Activated CD8-positive, alpha-beta memory T cell treated with anti-CD3 and anti-CD28 coated beads, Interleukin-2, amount 50 U/mL, for 1 hour (primary cell): Measurements from ENCODE around the gene LMBR1.
A peak's percentile ranks its signal among the peaks of the same experiment; 100 is the strongest.
"Not testable (repeated sequence)": the region's sequence is repeated elsewhere in the genome, so short reads cannot be mapped to it uniquely, and the experiment has no call there.

Experiments used
- DNase-seq: peaks from one replicate; pipeline ENCODE4 v3.0.0-alpha.2; 2020; ENCODE audit errors: extremely low read depth

The LMBR1 gene, protein sequence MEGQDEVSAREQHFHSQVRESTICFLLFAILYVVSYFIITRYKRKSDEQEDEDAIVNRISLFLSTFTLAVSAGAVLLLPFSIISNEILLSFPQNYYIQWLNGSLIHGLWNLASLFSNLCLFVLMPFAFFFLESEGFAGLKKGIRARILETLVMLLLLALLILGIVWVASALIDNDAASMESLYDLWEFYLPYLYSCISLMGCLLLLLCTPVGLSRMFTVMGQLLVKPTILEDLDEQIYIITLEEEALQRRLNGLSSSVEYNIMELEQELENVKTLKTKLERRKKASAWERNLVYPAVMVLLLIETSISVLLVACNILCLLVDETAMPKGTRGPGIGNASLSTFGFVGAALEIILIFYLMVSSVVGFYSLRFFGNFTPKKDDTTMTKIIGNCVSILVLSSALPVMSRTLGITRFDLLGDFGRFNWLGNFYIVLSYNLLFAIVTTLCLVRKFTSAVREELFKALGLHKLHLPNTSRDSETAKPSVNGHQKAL

DNA sequence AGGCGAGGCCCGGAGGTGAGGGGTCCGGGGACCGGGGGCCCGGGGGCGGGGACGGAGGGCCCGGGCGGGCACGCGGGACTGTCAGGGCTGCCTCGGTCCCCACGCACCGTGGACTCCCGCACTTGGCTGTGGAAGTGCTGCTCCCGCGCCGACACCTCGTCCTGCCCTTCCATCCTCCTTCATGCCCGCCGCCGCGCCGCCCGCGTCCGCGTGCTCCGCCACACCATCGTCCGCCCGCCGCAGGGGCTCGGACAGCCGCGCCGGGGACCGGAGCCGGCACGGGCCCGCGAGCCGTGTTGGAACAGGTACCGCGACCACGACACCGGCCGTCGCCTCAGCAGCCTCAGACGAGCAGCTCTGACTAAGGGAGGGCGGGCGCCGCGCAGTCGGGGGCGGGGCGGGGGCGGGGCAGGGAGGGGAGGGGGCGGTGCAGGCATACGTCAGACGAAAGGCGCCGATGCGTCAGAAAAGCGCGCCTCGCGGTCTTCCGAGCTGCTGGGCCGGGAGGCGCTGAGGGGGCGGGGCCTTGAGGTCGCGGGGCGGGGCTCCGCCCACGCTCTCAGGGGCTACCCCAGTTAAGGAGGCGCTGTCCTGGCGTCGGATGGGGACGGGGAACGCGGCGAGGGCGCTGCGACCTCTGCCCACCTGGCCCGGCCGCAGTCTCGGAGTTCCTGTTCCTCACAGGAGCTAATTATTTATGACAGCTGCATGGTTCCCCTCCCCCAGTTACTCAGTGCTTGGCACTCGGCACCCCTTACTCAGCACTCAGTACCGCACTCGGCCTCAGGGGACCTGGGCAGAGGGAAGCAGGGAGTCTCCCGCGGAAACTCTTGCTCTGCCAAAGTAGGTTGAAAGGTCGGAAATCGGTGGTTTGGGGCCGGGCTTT, at the start of gene LMBR1:
TSS of gene LMBR1 (minus strand) at position 363 of the 886 bp plus-strand sequence. CDS start at position 173, 190 bp downstream.
- DNase-seq, result peak; percentile 81

GRCh38 chr7:156942708-156943090, 49.7 kb upstream of the LMBR1 start:
- DNase-seq, result no peak

- DNase-seq, result no peak
These were observed 48.6 kb upstream of the LMBR1 start for GRCh38 chr7:156941393-156942182.

- no peak for DNase-seq
These were observed 47.6 kb upstream of the LMBR1 start for GRCh38 chr7:156940421-156941122.

DNA sequence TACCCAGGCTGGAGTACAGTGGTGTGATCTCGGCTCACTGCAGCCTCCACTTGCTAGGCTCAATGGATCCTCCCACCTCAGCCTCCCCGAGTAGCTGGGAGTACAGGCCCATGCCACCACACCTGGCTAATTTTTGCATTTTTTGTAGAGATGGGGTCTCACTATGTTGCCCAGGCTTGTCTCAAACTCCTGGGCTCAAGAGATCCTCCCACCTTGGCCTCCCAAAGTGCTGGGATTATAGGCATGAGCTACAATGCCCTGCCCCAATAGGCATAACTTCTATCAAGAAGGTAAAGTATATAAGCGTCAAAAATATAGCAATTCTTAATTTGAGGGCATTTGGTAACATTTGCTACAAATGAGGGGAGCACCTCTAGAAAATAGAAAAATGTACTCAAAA, 43.8 kb upstream of the LMBR1 start:
- DNase-seq, result not testable (repeated sequence)

GRCh38 chr7:156935250-156935649, 42.3 kb upstream of the LMBR1 start:
- DNase-seq, result no peak

GRCh38 chr7:156932006-156932405, 39.0 kb upstream of the LMBR1 start:
- DNase-seq, result no peak

- no peak for DNase-seq
These were observed 37.0 kb upstream of the LMBR1 start for GRCh38 chr7:156929789-156930539.

- no peak for DNase-seq
These were observed 35.4 kb upstream of the LMBR1 start for GRCh38 chr7:156928406-156928747.

DNA sequence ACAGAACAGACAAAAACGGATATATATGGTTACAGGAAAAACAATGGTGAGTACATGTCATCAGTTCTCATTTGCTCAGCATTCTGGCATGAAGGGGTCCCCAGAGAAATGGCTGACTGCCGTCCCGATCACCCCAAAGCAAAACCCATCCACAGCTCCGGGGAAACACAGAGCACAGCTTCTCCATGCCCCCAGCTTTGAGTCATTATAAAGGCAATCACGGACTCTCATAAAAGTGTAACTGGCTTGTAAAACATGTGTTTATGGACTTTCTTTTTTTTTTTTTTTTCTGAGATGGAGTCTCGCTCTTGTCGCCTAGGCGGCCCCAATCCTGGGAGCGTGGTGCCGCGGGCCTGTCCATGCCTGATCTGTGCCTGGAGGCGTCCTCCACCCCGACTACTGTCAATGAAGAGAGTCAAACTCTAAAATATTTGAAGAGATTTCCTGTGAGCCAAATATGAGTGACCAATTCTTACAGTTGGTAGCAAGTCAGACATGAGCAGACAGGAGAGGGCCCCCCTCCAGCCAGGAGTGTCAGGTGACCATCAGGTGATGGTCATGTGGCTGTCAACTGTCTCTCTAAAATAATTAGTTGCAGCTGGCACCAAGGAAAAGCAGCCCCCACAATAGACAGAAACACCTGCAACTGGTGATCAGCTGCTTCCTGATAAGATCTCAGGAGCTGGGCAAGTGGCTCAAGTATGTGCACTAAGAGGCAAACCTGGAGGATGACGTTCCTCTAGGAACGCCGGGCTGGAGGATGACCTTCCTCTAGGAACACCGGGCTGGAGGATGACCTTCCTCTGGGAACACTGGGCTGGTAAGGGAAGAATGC, 34.8 kb upstream of the LMBR1 start:
- no peak for DNase-seq

GRCh38 chr7:156925821-156926220, 32.8 kb upstream of the LMBR1 start:
- DNase-seq, result not testable (repeated sequence)

- DNase-seq, result not testable (repeated sequence)
These were observed 29.3 kb upstream of the LMBR1 start for GRCh38 chr7:156922304-156922703.

DNA sequence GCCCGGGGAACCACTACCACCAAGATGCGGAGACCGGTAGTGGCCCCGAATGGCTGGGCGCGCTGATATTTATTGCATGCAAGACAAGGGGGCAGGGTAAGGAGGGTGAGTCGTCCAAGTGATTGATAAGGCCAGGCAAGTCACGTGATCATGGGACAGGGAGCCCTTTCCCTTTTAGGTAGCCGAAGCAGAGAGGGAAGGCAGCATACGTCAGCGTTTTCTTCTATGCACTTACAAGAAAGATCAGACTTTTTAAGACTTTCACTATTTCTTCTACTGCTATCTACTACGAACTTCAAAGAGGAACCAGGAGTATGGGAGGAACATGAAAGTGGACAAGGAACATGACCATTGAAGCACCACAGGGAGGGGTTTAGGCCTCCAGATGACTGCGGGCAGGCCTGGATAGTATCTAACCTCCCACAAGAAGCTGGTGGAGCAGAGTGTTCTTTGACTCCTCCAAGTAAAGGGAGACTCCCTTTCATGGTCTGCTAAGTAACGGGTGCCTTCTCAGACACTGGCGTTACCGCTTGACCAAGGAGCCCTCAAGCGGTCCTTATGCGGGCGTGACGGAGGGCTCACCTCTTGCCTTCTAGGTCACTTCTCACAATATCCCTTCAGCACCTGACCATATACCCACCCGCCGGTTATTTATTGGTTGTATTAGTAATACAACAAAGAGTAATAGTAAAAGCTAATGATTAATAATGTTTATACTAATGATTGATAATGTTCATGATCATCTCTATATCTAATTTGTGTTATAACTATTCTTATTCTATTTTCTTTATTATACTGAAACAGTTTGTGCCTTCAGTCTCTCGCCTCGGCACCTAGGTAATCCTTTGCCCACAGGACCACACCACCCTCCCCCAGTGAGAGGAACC, 27.7 kb upstream of the LMBR1 start:
- DNase-seq, result not testable (repeated sequence)

DNA sequence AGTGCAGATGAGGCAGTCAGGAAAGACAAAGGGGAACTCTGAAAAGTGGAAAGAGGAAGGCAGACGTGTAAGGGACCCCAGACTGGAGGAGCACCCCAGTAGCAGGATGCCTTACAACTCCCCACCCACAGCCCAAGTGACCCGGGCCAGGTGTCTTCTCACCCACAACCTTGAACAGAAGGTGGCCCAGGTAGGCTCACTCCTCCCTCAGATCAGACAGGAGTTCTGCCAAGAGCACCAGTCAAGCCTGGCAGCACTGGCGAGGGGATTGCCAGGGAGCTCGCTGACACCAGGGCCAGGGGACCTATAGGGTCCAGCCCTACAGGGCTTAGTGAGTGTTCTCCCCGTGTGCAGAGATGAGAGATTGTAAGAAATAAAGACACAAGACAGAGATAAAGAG, 27.1 kb upstream of the LMBR1 start:
- no peak for DNase-seq

DNA sequence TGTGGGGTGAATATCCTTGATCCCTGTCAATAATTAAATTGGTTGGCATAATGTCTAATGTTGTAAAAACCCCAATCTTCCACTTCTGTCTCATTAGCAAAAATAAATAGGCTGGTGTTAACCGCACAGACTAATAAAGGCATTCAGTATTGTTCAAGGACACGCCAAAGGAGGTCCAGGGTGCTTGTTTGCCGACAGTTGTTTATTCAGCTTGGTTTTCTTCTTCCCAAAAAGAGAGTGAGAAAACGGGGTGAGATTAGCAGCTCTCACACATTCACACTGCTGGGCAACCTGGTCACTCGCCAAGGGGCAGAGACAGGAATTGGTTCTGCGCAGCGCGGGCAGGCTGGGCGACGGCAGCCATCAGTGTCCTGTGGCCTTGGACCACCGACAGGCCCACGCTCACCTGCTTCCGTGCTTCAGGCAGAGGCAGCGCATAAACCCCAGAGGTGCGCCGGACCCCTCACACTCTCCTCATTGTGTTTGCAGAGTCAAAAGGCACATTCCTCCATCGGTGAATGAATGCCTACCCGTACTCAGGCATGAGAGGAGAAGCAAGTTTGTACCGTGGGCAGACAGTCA, 26.2 kb upstream of the LMBR1 start:
- DNase-seq, result no peak

GRCh38 chr7:156918635-156919034, 25.7 kb upstream of the LMBR1 start:
- no peak for DNase-seq

- DNase-seq, result not testable (repeated sequence)
These were observed 16.7 kb upstream of the LMBR1 start for GRCh38 chr7:156909574-156910252.

- DNase-seq, result no peak
These were observed 14.7 kb upstream of the LMBR1 start for GRCh38 chr7:156907656-156908055.
